ENCODE data around the gene CA5A. TPM values are rescaled to one million over a fixed set of nuclear protein-coding genes. Genes with fewer than 3 reads are reported as not detected.
A peak's percentile ranks its signal among the peaks of the same experiment; 100 is the strongest.

CA5A gene
- total RNA-seq, 3 donors from 2014 or later = not detected

- intact Hi-C loops (cut with DNase I; ENCODE audit: low total_unique reads) = no loop called here
- Histone ChIP-seq H3K4me1 (peaks cover 5 to 21% of the 10 kb centered on the region in 2 donors), H3K36me3 (no peaks in the 10 kb centered on the region), H3K27me3 (no peaks in the 10 kb centered on the region), H3K4me3 (peak overlapping the region; percentile 13 to 65 (median 38)), H3K27ac (peak overlapping the region; percentile 90 to 93), H3K9me3 (no peaks in the 10 kb centered on the region)
- DNase-seq (ENCODE audit: low spot score in 2 of 2) = peak; percentile 92 to 95
- TF ChIP-seq POLR2A (IDR thresholded peaks at IDR 0.05) (no peak), CTCF (IDR thresholded peaks at IDR 0.05) (no peak), POLR2AphosphoS5 (IDR thresholded peaks at IDR 0.05) (peak in 2 of 3 donors; percentile 76 to 82)
These were observed 82.8 kb downstream of the CA5A start for GRCh38 chr16:87853411-87854052.

- intact Hi-C loops (cut with DNase I; ENCODE audit: low total_unique reads) = no loop called here
These were observed 84.7 kb downstream of the CA5A start for GRCh38 chr16:87851601-87852000.

GRCh38 chr16:87851141-87851587, 85.2 kb downstream of the CA5A start:
- H3K27ac ChIP-seq = no peak overlapping the region
- no peaks in the 10 kb centered on the region for H3K9me3 ChIP-seq
- intact Hi-C loops (cut with DNase I; ENCODE audit: low total_unique reads) = no loop called here
- H3K36me3 ChIP-seq = no peaks in the 10 kb centered on the region
- peaks cover 5 to 32% of the 10 kb centered on the region in 2 donors for H3K4me1 ChIP-seq
- no peaks in the 10 kb centered on the region for H3K27me3 ChIP-seq
- no peak overlapping the region for H3K4me3 ChIP-seq
- TF ChIP-seq POLR2AphosphoS5 (IDR thresholded peaks at IDR 0.05) (no peak), POLR2A (IDR thresholded peaks at IDR 0.05) (no peak), CTCF (IDR thresholded peaks at IDR 0.05) (no peak)
- no peak for DNase-seq (ENCODE audit: low spot score in 2 of 2)

More at GRCh38 chr16:87851601-87852000, 84.7 kb downstream of the CA5A start:
- no peaks in the 10 kb centered on the region for H3K36me3 ChIP-seq
- no peak overlapping the region for H3K27ac ChIP-seq
- H3K27me3 ChIP-seq = no peaks in the 10 kb centered on the region
- H3K4me3 ChIP-seq = no peak overlapping the region
- peaks cover 5 to 34% of the 10 kb centered on the region in 2 donors for H3K4me1 ChIP-seq
- H3K9me3 ChIP-seq = no peaks in the 10 kb centered on the region
- TF ChIP-seq POLR2AphosphoS5 (IDR thresholded peaks at IDR 0.05) = no peak
- no peak for TF ChIP-seq CTCF (IDR thresholded peaks at IDR 0.05)
- no peak for TF ChIP-seq POLR2A (IDR thresholded peaks at IDR 0.05)
- no peak for DNase-seq (ENCODE audit: low spot score in 2 of 2)

- Histone ChIP-seq H3K36me3 (no peaks in the 10 kb centered on the region), H3K4me1 (peaks cover 0 to 24% of the 10 kb centered on the region in 2 donors), H3K27ac (no peak overlapping the region), H3K9me3 (no peaks in the 10 kb centered on the region), H3K27me3 (no peaks in the 10 kb centered on the region), H3K4me3 (no peak overlapping the region)
- peak; percentile 68 to 85 (median 84) for TF ChIP-seq CTCF (IDR thresholded peaks at IDR 0.05)
- no peak for TF ChIP-seq POLR2A (IDR thresholded peaks at IDR 0.05)
- TF ChIP-seq POLR2AphosphoS5 (IDR thresholded peaks at IDR 0.05) = no peak
- no peak for DNase-seq (ENCODE audit: low spot score in 2 of 2)
- intact Hi-C loops (cut with DNase I; ENCODE audit: low total_unique reads) = no loop called here
These were observed 86.0 kb downstream of the CA5A start for GRCh38 chr16:87850009-87851006.
